RWPE2 (cell line): ENCODE measurements around the gene RPUSD4.

Experiments
- ATAC-seq: fragments of 200-7000 bp; cut with Tn5 transposase; 3 replicates; pipeline ENCODE4 v1.9.1; 2021; ENCODE audit warnings: low read depth
- DNase-seq: peaks from one replicate; pipeline ENCODE4 v3.0.0-alpha.2; 2020; ENCODE audit warnings: low spot score
- H3K27ac ChIP-seq: fragments of 450-650 bp; 2 replicates; pipeline ENCODE4 v1.5.1; 2017; ENCODE audit warnings: mild to moderate bottlenecking; ENCODE audit not compliant: poor library complexity, severe bottlenecking
- H3K27me3 ChIP-seq: fragments of 250-450 bp; sonication (Bioruptor Pico); 2 replicates; pipeline ENCODE4 v1.5.1; 2021; ENCODE audit warnings: mild to moderate bottlenecking, moderate library complexity; ENCODE audit not compliant: insufficient read depth, poor library complexity, severe bottlenecking
- H3K36me3 ChIP-seq: fragments of 250-450 bp; sonication (Bioruptor Pico); 2 replicates; pipeline ENCODE4 v1.5.1; 2020; ENCODE audit warnings: low read depth, mild to moderate bottlenecking, moderate library complexity
- H3K4me1 ChIP-seq: fragments of 250-450 bp; sonication (Bioruptor Pico); 2 replicates; pipeline ENCODE4 v1.5.1; 2021; ENCODE audit warnings: mild to moderate bottlenecking, moderate library complexity; ENCODE audit not compliant: insufficient read depth, poor library complexity, severe bottlenecking
- H3K4me3 ChIP-seq: fragments of 250-450 bp; sonication (Bioruptor Pico); 2 replicates; pipeline ENCODE4 v1.5.1; 2021; ENCODE audit warnings: mild to moderate bottlenecking, moderate library complexity; ENCODE audit not compliant: severe bottlenecking
- H3K9me3 ChIP-seq: fragments of 250-450 bp; sonication (Bioruptor Pico); 2 replicates; pipeline ENCODE4 v1.5.1; 2021; ENCODE audit warnings: mild to moderate bottlenecking, moderate library complexity; ENCODE audit not compliant: severe bottlenecking
- CTCF ChIP-seq: fragments of 450-650 bp; IDR thresholded peaks from one replicate; pipeline ENCODE4 v1.5.1; 2017; ENCODE audit warnings: mild to moderate bottlenecking, moderate library complexity; ENCODE audit not compliant: poor library complexity, severe bottlenecking

Gene RPUSD4

GRCh38 chr11:126185259-126186024, 26.0 kb downstream of the RPUSD4 start:
- Histone ChIP-seq H3K27me3 (no peaks in the 10 kb centered on the region), H3K4me1 (no peaks in the 10 kb centered on the region), H3K4me3 (no peak overlapping the region), H3K27ac (no peak overlapping the region), H3K9me3 (no peaks in the 10 kb centered on the region), H3K36me3 (no peaks in the 10 kb centered on the region)
- ATAC-seq (no peak), DNase-seq (no peak)
- TF ChIP-seq CTCF: no peak

- Histone ChIP-seq H3K4me3 (no peak overlapping the region), H3K27ac (no peak overlapping the region), H3K27me3 (no peaks in the 10 kb centered on the region), H3K4me1 (no peaks in the 10 kb centered on the region), H3K9me3 (no peaks in the 10 kb centered on the region), H3K36me3 (no peaks in the 10 kb centered on the region)
- ATAC-seq (no peak), DNase-seq (no peak)
- TF ChIP-seq CTCF: no peak
These were observed 28.5 kb downstream of the RPUSD4 start for GRCh38 chr11:126182787-126183445.

GRCh38 chr11:126181939-126182730, 29.3 kb downstream of the RPUSD4 start:
- Histone ChIP-seq H3K27ac (no peak overlapping the region), H3K4me3 (no peak overlapping the region), H3K27me3 (no peaks in the 10 kb centered on the region), H3K9me3 (no peaks in the 10 kb centered on the region), H3K4me1 (no peaks in the 10 kb centered on the region), H3K36me3 (no peaks in the 10 kb centered on the region)
- ATAC-seq: no peak; the same call in 2 of the 3 replicates
- no peak for TF ChIP-seq CTCF
- DNase-seq: no peak

- TF ChIP-seq CTCF: no peak
- DNase-seq (no peak), ATAC-seq (no peak)
- Histone ChIP-seq H3K36me3 (no peaks in the 10 kb centered on the region), H3K4me1 (no peaks in the 10 kb centered on the region), H3K27me3 (no peaks in the 10 kb centered on the region), H3K4me3 (no peak overlapping the region), H3K27ac (no peak overlapping the region), H3K9me3 (no peaks in the 10 kb centered on the region)
These were observed 34.5 kb downstream of the RPUSD4 start for GRCh38 chr11:126176853-126177470.
